IMR-90 (cell line): ENCODE measurements around the gene MALRD1. TPM values are rescaled to one million over a fixed set of nuclear protein-coding genes. Genes with fewer than 3 reads are reported as not detected.

Experiments
- ATAC-seq: fragments of 200-7000 bp; cut with Tn5 transposase; 2 replicates; pipeline ENCODE4 v1.9.1; 2020; ENCODE audit warnings: low read depth, mild to moderate bottlenecking, moderate library complexity
- BruUV-seq: library from RNA; stranded (reverse); fragments of 400-500 nt; replicated peaks from 2 replicates; lab custom pipeline; 2021; lab: Mats Ljungman, UMichigan
- CTCF ChIA-PET: fragments of 300-600 bp; formaldehyde crosslinking; extraction: SDS; loops from one replicate; lab custom pipeline; 2021; ENCODE audit warnings: antibody characterized with exemption; lab: Yijun Ruan, JAX
- POLR2A ChIA-PET: fragments of 300-600 bp; sonication (Branson Sonifier 250); formaldehyde crosslinking; loops from one replicate; lab custom pipeline; 2022; ENCODE audit warnings: antibody characterized with exemption; ENCODE audit not compliant: unreplicated experiment; lab: Charles Lee
- DNase-seq: peaks from one replicate; pipeline ENCODE4 v3.0.0; 2013
- H2AFZ ChIP-seq: replicated peaks from 2 replicates; pipeline ENCODE3; 2013; ENCODE audit warnings: low read length, mild to moderate bottlenecking; ENCODE audit not compliant: poor library complexity
- H2AK5ac ChIP-seq: 2 replicates; pipeline ENCODE4 v1.6.1; 2013; ENCODE audit warnings: low read depth, low read length, inconsistent platforms
- H2AK9ac ChIP-seq: replicated peaks from 2 replicates; pipeline ENCODE3; 2013; ENCODE audit warnings: mild to moderate bottlenecking, low read depth, low read length, moderate library complexity; ENCODE audit not compliant: poor library complexity
- H2BK120ac ChIP-seq: 2 replicates; pipeline ENCODE4 v1.6.1; 2013; ENCODE audit warnings: low read depth, low read length, inconsistent platforms
- H2BK15ac ChIP-seq: 3 replicates; pipeline ENCODE4 v1.6.1; 2013; ENCODE audit warnings: low read depth, low read length, inconsistent platforms
- H2BK20ac ChIP-seq: 2 replicates; pipeline ENCODE4 v1.6.1; 2013; ENCODE audit warnings: low read depth, mild to moderate bottlenecking, inconsistent platforms, low read length, moderate library complexity
- H2BK5ac ChIP-seq: 2 replicates; pipeline ENCODE4 v1.6.1; 2013; ENCODE audit warnings: mild to moderate bottlenecking, low read depth, low read length, inconsistent platforms; ENCODE audit not compliant: poor library complexity, severe bottlenecking
- H3K14ac ChIP-seq: replicated peaks from 2 replicates; pipeline ENCODE4 v1.6.1; 2013; ENCODE audit warnings: low read depth, low read length, inconsistent platforms
- H3K18ac ChIP-seq: 2 replicates; pipeline ENCODE4 v1.6.1; 2013; ENCODE audit warnings: low read depth, low read length, control low read depth
- H3K23ac ChIP-seq: 2 replicates; pipeline ENCODE4 v1.6.1; 2013; ENCODE audit warnings: low read depth, low read length, inconsistent platforms
- H3K27ac ChIP-seq: 2 replicates; pipeline ENCODE4 v1.5.1; 2013; ENCODE audit warnings: mild to moderate bottlenecking, control low read depth, low read length; ENCODE audit not compliant: insufficient read depth
- H3K27me3 ChIP-seq: 2 replicates; pipeline ENCODE4 v1.6.1; 2013; ENCODE audit warnings: low read length; ENCODE audit not compliant: control insufficient read depth, insufficient read depth
- H3K36me3 ChIP-seq: 2 replicates; pipeline ENCODE4 v1.6.1; 2013; ENCODE audit warnings: low read length, mixed read lengths; ENCODE audit not compliant: control insufficient read depth, insufficient read depth
- H3K4ac ChIP-seq: 2 replicates; pipeline ENCODE4 v1.6.1; 2013; ENCODE audit warnings: low read depth, low read length, inconsistent platforms
- H3K4me1 ChIP-seq: 2 replicates; pipeline ENCODE4 v1.6.1; 2013; ENCODE audit warnings: low read length, mixed read lengths; ENCODE audit not compliant: control insufficient read depth, insufficient read depth
- H3K4me2 ChIP-seq: 2 replicates; pipeline ENCODE4 v1.6.1; 2013; ENCODE audit warnings: low read depth, mild to moderate bottlenecking, control low read depth, low read length, moderate library complexity
- H3K4me3 ChIP-seq: 2 replicates; pipeline ENCODE4 v1.5.1; 2013; ENCODE audit warnings: low read depth, mild to moderate bottlenecking, control low read depth, low read length, moderate library complexity; ENCODE audit not compliant: insufficient read depth
- H3K56ac ChIP-seq: 2 replicates; pipeline ENCODE4 v1.6.1; 2013; ENCODE audit warnings: low read length, inconsistent platforms; ENCODE audit not compliant: insufficient read depth; ENCODE audit errors: extremely low read depth
- H3K79me1 ChIP-seq, 2 experiments: 2 replicates each; pipeline ENCODE4 v1.6.1; 2013; ENCODE audit warnings: low read length in 2 of 2, inconsistent platforms in 1 of 2, low read depth in 1 of 2
- H3K9ac ChIP-seq: 2 replicates; pipeline ENCODE4 v1.6.1; 2013; ENCODE audit warnings: low read depth, low read length, control low read depth
- H3K9me1 ChIP-seq: 2 replicates; pipeline ENCODE4 v1.6.1; 2013; ENCODE audit warnings: low read length, inconsistent platforms; ENCODE audit not compliant: insufficient read depth
- H3K9me3 ChIP-seq: 2 replicates; pipeline ENCODE4 v1.6.1; 2013; ENCODE audit warnings: low read length; ENCODE audit not compliant: control insufficient read depth, insufficient read depth
- H4K20me1 ChIP-seq: 2 replicates; pipeline ENCODE4 v1.6.1; 2013; ENCODE audit warnings: low read length, inconsistent platforms; ENCODE audit not compliant: insufficient read depth
- H4K5ac ChIP-seq: 2 replicates; pipeline ENCODE4 v1.6.1; 2013; ENCODE audit warnings: mild to moderate bottlenecking, low read depth, low read length, control low read depth
- H4K8ac ChIP-seq, 2 experiments: 2 replicates each; pipeline ENCODE4 v1.6.1; 2013; ENCODE audit warnings: low read depth in 2 of 2, low read length in 2 of 2, control low read depth in 1 of 2, inconsistent platforms in 1 of 2
- H4K91ac ChIP-seq: 2 replicates; pipeline ENCODE4 v1.6.1; 2013; ENCODE audit warnings: low read depth, low read length, inconsistent platforms; ENCODE audit not compliant: insufficient read depth
- POLR2A ChIP-seq: IDR thresholded peaks from 2 replicates; pipeline ENCODE4 v1.6.1; 2012; ENCODE audit warnings: mild to moderate bottlenecking, low read depth, low read length
- RFX5 ChIP-seq: IDR thresholded peaks from 2 replicates; pipeline ENCODE4 v1.8.0; 2012; ENCODE audit warnings: low read depth, mild to moderate bottlenecking, low read length, moderate library complexity
- WGBS, 2 experiments: methylation state at CpG; one replicate each; pipeline versions ENCODE4 v1.1.5 to v1.1.7; 2013; ENCODE audit warnings: missing lambda C conversion rate in 2 of 2; ENCODE audit not compliant: insufficient read length in 1 of 2; ENCODE audit errors: extremely low coverage in 2 of 2; 5-methylcytosine and 5-hydroxymethylcytosine counted together
- dilution Hi-C: fragments of 300-500 bp; cut with HindIII; formaldehyde crosslinking; loops from one replicate; pipeline ENCODE4 v1.14.3; 2018; ENCODE audit warnings: low sequenced_read_pairs; ENCODE audit not compliant: unreplicated experiment
- in situ Hi-C: fragments of 300-500 bp; cut with MboI; formaldehyde crosslinking; loops from 3 replicates; pipeline ENCODE4 v1.14.3; 2019; ENCODE audit warnings: low sequenced_read_pairs, inconsistent platforms, mixed read lengths
- intact Hi-C: fragments of 100-400 bp; cut with micrococcal nuclease; formaldehyde crosslinking; loops from 2 replicates; pipeline ENCODE4 v1.10.0; 2022
- polyA plus RNA-seq, 3 experiments: library from polyadenylated mRNA; depleted of rRNA; stranded (reverse); fragments of >200 nt; gene quantifications; 2 replicates each; pipeline ENCODE4 v1.2.3, GENCODE V29; 2012; ENCODE audit warnings: low replicate concordance in 1 of 3
- total RNA-seq: library from RNA; depleted of rRNA; stranded (reverse); fragments of >200 nt; gene quantifications from 2 replicates; pipeline ENCODE4 v1.2.3, GENCODE V29; 2012

Gene MALRD1
- total and polyA plus RNA-seq, 2 of the 4 experiments (the other 2 are of a cell fraction), result 0.34 to 1.1 TPM

- dilution Hi-C loops (no loop called here), in situ Hi-C loops (no loop called here), intact Hi-C loops (no loop called here)
- Histone ChIP-seq H3K56ac (no peak overlapping the region), H3K27ac (no peak overlapping the region), H2AFZ (no peak overlapping the region), H3K79me1 (no peaks in the 10 kb centered on the region), H3K9me3 (no peaks in the 10 kb centered on the region), H2BK120ac (no peak overlapping the region), H2AK5ac (no peak overlapping the region), H3K4ac (no peak overlapping the region), H4K91ac (no peak overlapping the region), H3K23ac (no peak overlapping the region), H2BK20ac (no peak overlapping the region), H3K27me3 (no peaks in the 10 kb centered on the region), H3K9me1 (no peaks in the 10 kb centered on the region), H3K4me2 (no peak overlapping the region), H3K4me1 (no peaks in the 10 kb centered on the region), H3K18ac (no peak overlapping the region), H4K8ac (no peak overlapping the region), H2AK9ac (no peak overlapping the region), H3K36me3 (no peaks in the 10 kb centered on the region), H2BK5ac (no peak overlapping the region), H2BK15ac (no peak overlapping the region), H3K4me3 (no peak overlapping the region), H4K5ac (no peak overlapping the region), H3K14ac (no peak overlapping the region), H4K20me1 (no peaks in the 10 kb centered on the region), H3K9ac (no peak overlapping the region)
- no peak for DNase-seq
- no CpG with 5 or more reads among the region's 1 CpG for WGBS, 2 experiments
- no TSS peak for BruUV-seq
- ChIA-PET POLR2A (no interaction called here), CTCF (no interaction called here)
- TF ChIP-seq RFX5 (no peak), POLR2A (no peak)
- no peak for ATAC-seq
These were observed 269.4 kb downstream of the MALRD1 start for GRCh38 chr10:19317952-19318351.
